AG09319 (cell line): ENCODE results near the gene ATP11A.

ENCODE experiments used
- DNase-seq: peaks from one replicate; pipeline ENCODE4 v3.0.0-alpha.2; 2010; ENCODE audit warnings: low read depth; ENCODE audit errors: extremely low read depth
- TF ChIP-seq, protein P1 (sequence below): IDR thresholded peaks from 2 replicates; pipeline ENCODE4 v1.5.1; 2011; ENCODE audit warnings: low read depth, mild to moderate bottlenecking, inconsistent platforms, low read length, moderate library complexity

ATP11A gene

DNA sequence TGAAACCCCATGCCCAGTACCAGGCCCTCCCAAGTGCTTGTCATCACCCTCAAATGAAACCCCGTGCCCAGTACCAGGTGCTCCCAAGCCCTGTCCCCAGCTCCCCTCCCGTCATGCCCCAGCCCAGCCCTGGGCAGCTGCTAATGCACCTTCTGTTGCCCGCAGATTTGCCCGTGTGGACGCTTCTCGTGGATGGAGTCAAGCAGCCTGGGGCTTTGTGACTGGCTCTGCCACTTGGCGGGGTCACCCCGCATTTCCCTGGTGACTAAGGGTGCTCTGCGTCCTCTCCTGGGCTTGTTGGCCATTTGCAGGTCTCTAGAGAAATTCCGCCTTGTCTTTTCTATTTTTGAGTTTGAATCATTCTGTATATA lies 82.7 kb downstream of the ATP11A start:
- DNase-seq, result no peak
- TF ChIP-seq, protein P1, sequence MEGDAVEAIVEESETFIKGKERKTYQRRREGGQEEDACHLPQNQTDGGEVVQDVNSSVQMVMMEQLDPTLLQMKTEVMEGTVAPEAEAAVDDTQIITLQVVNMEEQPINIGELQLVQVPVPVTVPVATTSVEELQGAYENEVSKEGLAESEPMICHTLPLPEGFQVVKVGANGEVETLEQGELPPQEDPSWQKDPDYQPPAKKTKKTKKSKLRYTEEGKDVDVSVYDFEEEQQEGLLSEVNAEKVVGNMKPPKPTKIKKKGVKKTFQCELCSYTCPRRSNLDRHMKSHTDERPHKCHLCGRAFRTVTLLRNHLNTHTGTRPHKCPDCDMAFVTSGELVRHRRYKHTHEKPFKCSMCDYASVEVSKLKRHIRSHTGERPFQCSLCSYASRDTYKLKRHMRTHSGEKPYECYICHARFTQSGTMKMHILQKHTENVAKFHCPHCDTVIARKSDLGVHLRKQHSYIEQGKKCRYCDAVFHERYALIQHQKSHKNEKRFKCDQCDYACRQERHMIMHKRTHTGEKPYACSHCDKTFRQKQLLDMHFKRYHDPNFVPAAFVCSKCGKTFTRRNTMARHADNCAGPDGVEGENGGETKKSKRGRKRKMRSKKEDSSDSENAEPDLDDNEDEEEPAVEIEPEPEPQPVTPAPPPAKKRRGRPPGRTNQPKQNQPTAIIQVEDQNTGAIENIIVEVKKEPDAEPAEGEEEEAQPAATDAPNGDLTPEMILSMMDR, result no peak

DNA sequence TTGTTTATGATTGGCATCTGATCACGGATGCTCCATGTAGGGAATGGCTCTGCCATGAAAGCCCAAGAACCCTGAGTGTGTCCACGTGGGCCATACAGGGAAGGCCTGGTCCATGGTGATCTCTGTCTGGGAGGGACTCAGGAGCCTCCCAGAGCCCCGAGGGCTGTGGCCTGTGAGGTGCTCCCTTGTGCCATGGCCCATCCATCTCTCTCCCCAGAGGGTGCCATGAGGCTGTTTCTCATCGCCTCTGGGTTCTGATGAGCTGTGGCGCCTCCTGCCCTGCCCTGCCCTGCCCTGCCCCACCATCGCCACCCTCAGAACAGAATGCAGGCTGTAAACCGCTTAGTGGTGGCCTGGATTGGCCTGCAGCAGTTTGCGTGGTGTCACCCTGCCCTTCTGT lies 83.1 kb downstream of the ATP11A start:
- TF ChIP-seq, protein P1, result no peak
- DNase-seq, result no peak

DNA sequence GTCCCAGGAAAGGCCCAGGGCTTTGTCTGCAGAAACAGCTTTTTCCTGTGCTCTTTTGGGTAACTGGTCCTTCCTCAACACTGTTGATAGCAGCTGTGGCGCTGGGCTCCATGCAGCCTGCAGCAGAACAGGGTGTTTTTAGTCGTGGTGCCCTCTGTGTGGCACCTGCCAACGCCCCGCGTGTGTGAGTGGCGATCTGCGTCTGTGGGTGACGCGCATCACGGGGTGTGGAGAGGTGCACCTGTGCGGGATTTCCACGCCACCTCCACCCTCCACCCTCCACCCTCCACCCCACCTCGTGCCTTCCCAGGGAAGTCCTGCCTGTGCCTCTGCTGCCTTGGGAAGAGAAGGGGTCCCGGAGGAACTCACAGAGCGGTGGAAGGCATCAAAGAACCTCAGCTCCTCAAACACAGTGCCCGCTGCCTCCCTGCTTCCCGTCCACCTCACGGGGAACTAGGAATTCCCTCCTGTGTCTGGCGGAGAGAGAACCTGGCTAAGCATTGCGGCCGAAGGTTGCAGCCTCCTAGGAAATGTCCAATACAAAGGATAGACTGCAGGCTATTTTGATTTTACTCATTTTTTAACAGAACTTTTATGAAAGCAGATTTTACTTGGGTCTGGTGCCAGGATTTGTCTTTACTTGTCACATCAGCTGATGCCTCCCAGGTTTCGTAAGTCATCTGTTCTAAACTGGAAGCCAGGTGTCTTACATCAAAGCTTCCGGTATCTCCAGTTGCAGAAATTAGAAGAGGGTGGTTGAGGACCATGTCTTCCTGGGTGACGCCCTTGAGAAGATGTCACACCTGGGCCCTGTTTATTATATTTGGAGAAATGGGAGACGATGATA lies 84.0 kb downstream of the ATP11A start:
- DNase-seq, result no peak
- TF ChIP-seq, protein P1, result no peak

DNA sequence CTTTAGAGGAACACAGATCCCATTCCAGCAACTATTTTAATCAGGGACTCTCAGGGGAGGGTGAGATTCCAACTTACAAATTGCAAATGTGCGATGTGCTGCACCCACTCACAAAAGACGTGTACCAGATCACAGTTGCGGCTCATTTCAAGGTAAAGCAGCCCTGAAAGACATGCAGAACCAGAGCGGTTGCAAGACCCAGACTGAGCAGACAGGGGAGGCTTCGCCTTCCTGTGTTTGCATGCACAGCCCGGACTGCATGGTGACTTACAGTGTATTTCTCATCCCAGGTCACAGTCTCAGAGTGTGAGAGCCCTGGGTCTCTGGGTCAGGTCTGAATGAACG lies 84.6 kb downstream of the ATP11A start:
- TF ChIP-seq, protein P1, result no peak
- DNase-seq, result no peak

DNA sequence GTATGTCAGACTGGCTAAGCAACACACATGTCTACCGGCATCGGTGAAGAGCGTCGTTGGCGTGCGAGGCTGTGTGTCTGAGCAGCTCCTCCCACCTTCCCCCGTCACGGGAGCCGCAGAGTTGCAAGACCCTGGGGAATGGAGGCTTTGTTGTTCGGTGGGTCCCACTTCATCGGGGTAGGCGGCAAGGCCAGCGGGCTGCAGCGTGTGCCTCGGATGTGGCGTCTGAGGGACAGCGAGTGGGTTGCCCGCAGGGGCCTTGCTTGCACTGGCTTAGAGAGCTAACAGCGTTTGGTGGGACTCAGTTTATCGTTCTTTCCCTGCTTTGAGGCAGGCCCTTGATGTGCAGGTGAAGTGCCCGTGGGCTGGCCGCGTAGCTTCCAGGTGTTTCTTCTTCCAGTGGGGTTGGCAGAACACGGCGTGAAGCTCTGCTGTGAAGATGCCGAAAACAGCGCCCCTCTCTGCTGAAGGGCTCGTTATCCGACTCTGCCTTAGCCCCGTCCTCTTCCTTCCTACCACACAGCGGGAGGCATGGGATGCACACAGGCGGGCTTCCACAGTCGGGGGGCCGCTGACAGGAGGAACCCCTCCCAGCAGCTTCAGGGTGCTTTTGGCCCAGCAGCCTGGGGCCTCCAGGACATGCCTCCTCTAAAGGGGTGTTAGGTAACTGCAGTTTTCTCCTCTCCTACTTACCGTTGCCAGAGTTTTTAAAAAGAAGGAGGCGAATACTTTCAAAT lies 85.2 kb downstream of the ATP11A start:
- TF ChIP-seq, protein P1, result no peak
- no peak for DNase-seq

DNA sequence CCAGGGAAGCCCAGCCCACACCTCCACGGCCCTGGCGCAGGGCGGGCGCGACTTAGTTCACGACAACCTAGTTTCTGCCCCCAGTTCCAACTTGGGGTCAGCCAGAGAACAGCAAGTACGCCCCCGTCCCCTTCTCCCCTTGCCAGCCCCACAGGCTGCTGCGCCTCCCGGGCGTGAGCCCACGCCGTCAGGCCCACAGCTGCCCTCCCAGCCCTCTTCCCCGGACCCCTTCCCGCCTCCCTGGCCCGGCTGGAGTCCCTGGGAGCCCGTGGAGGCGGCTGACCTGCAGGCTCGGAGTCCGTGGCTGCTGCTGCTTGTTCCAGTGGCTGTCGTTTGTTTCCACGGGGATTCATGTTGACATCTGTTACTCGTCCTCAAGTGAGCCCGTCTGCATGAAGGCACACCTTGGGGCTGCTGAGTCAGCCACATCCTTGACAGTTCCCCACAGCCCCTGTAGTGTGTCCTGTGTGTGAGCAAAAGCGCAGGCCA lies 86.0 kb downstream of the ATP11A start:
- TF ChIP-seq, protein P1, result no peak
- DNase-seq, result no peak

DNA sequence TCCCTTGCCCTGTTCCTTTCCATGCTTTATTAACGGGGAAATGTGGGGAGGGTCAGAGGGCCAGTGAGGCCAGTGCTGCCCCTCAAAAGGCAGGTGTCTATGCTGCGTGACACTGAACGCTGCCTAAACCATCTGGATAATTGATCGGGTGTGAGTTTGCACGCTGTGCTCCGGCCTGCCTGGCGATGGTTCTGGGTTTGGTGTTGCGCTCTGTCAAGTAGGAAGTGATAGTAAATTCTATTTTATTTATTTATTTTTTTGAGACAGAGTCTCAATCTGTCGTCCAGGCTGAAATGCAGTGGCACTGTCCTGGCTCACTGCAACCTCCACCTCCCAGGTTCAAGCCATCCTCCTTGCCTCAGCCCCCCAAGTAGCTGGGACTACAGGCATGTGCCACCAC lies 86.5 kb downstream of the ATP11A start:
- TF ChIP-seq, protein P1, result no peak
- no peak for DNase-seq
